WERI-Rb-1 (cell line): Measurements from ENCODE around the gene MYO3A.
"Not testable (repeated sequence)": the region's sequence is repeated elsewhere in the genome, so short reads cannot be mapped to it uniquely, and the experiment has no call there.

Experiments used
- DNase-seq: peaks from one replicate; pipeline ENCODE4 v3.0.0-alpha.2; 2020
- H3K27ac ChIP-seq: fragments of 250-450 bp; sonication (Bioruptor Pico); 2 replicates; pipeline ENCODE4 v1.5.1; 2020; ENCODE audit warnings: mild to moderate bottlenecking, moderate library complexity
- H3K27me3 ChIP-seq: fragments of 250-450 bp; sonication (Bioruptor Pico); 2 replicates; pipeline ENCODE4 v1.5.1; 2021; ENCODE audit warnings: mild to moderate bottlenecking, low read depth, moderate library complexity; ENCODE audit not compliant: insufficient read depth, severe bottlenecking
- H3K36me3 ChIP-seq: fragments of 250-450 bp; sonication (Bioruptor Pico); 2 replicates; pipeline ENCODE4 v1.5.1; 2020; ENCODE audit warnings: mild to moderate bottlenecking, moderate library complexity
- H3K4me3 ChIP-seq: 2 replicates; pipeline ENCODE4 v1.5.1; 2011; ENCODE audit warnings: low read depth, mild to moderate bottlenecking, control low read depth, low read length
- H3K9me3 ChIP-seq: fragments of 250-450 bp; sonication (Bioruptor Pico); 2 replicates; pipeline ENCODE4 v1.5.1; 2021; ENCODE audit warnings: mild to moderate bottlenecking, moderate library complexity; ENCODE audit not compliant: severe bottlenecking
- CTCF ChIP-seq: IDR thresholded peaks from 2 replicates; pipeline ENCODE4 v1.5.1; 2011; ENCODE audit warnings: low read depth, mild to moderate bottlenecking, control low read depth, inconsistent platforms, low read length

The MYO3A gene

GRCh38 chr10:25988583-25988982, 54.6 kb downstream of the MYO3A start:
- H3K27me3 ChIP-seq: no peaks in the 10 kb centered on the region
- H3K27ac ChIP-seq: no peak overlapping the region
- DNase-seq: no peak
- no peak for TF ChIP-seq CTCF
- no peak overlapping the region for H3K4me3 ChIP-seq
- no peaks in the 10 kb centered on the region for H3K9me3 ChIP-seq
- no peaks in the 10 kb centered on the region for H3K36me3 ChIP-seq

GRCh38 chr10:25989951-25990350, 55.9 kb downstream of the MYO3A start:
- H3K27me3 ChIP-seq: no peaks in the 10 kb centered on the region
- H3K36me3 ChIP-seq: no peaks in the 10 kb centered on the region
- no peak for DNase-seq
- H3K9me3 ChIP-seq: no peaks in the 10 kb centered on the region
- no peak overlapping the region for H3K27ac ChIP-seq
- no peak overlapping the region for H3K4me3 ChIP-seq
- no peak for TF ChIP-seq CTCF

- TF ChIP-seq CTCF: no peak
- Histone ChIP-seq H3K27ac (no peak overlapping the region), H3K9me3 (no peaks in the 10 kb centered on the region), H3K4me3 (no peak overlapping the region), H3K27me3 (no peaks in the 10 kb centered on the region), H3K36me3 (no peaks in the 10 kb centered on the region)
- no peak for DNase-seq
Measured at GRCh38 chr10:25999295-25999981, 65.4 kb downstream of the MYO3A start.

GRCh38 chr10:26000971-26001370, 66.9 kb downstream of the MYO3A start:
- no peak overlapping the region for H3K27ac ChIP-seq
- no peak overlapping the region for H3K4me3 ChIP-seq
- no peaks in the 10 kb centered on the region for H3K36me3 ChIP-seq
- H3K9me3 ChIP-seq: no peaks in the 10 kb centered on the region
- DNase-seq: no peak
- no peak for TF ChIP-seq CTCF
- no peaks in the 10 kb centered on the region for H3K27me3 ChIP-seq

GRCh38 chr10:26002466-26002865, 68.4 kb downstream of the MYO3A start:
- not testable (repeated sequence) for H3K9me3 ChIP-seq, H3K4me3 ChIP-seq, DNase-seq, H3K27ac ChIP-seq, H3K36me3 ChIP-seq, H3K27me3 ChIP-seq

- H3K27ac ChIP-seq: no peak overlapping the region
- H3K4me3 ChIP-seq: no peak overlapping the region
- no peaks in the 10 kb centered on the region for H3K27me3 ChIP-seq
- no peaks in the 10 kb centered on the region for H3K36me3 ChIP-seq
- H3K9me3 ChIP-seq: no peaks in the 10 kb centered on the region
- TF ChIP-seq CTCF: no peak
- DNase-seq: no peak
Measured at GRCh38 chr10:26015092-26015491, 81.1 kb downstream of the MYO3A start.
